Activated CD8-positive, alpha-beta T cell treated with anti-CD3 and anti-CD28 coated beads for 36 hours (primary cell): ENCODE results near the gene KCNH2. TPM values are rescaled to one million over a fixed set of nuclear protein-coding genes. Genes with fewer than 3 reads are reported as not detected.

Experiments used
- ATAC-seq: fragments of 200-7000 bp; cut with Tn5 transposase; one replicate; pipeline ENCODE4 v1.10.0; 2021; ENCODE audit warnings: mild to moderate bottlenecking, moderate library complexity
- CTCF ChIA-PET: fragments of 350-600 bp; sonication (Branson Sonifier 250); formaldehyde crosslinking; loops from one replicate; lab custom pipeline; 2021; ENCODE audit warnings: antibody characterized with exemption; lab: Charles Lee
- POLR2A ChIA-PET: fragments of 350-600 bp; sonication (Branson Sonifier 250); formaldehyde crosslinking; loops from one replicate; lab custom pipeline; 2021; ENCODE audit warnings: antibody characterized with exemption; lab: Charles Lee
- DNase-seq: peaks from one replicate; pipeline ENCODE4 v3.0.0-alpha.2; 2020
- H3K27ac Mint-ChIP-seq: one replicate; pipeline ENCODE4 v1.8.0; 2021; ENCODE audit warnings: mild to moderate bottlenecking, mixed read lengths
- H3K27me3 Mint-ChIP-seq: one replicate; pipeline ENCODE4 v1.8.0; 2021; ENCODE audit warnings: mixed read lengths
- H3K36me3 Mint-ChIP-seq: one replicate; pipeline ENCODE4 v1.8.0; 2021; ENCODE audit warnings: low read depth, mixed read lengths
- H3K4me1 Mint-ChIP-seq: one replicate; pipeline ENCODE4 v1.8.0; 2021; ENCODE audit warnings: low read depth, mixed read lengths
- H3K4me3 Mint-ChIP-seq: one replicate; pipeline ENCODE4 v1.8.0; 2021; ENCODE audit warnings: mild to moderate bottlenecking, moderate library complexity, mixed read lengths
- H3K9me3 Mint-ChIP-seq: one replicate; pipeline ENCODE4 v1.8.0; 2021; ENCODE audit warnings: mixed read lengths
- CTCF ChIP-seq: fragments of 200-600 bp; IDR thresholded peaks from one replicate; pipeline ENCODE4 v1.8.0; 2022; ENCODE audit warnings: antibody characterized with exemption, mild to moderate bottlenecking
- intact Hi-C: fragments of 100-400 bp; cut with micrococcal nuclease; formaldehyde crosslinking; loops from one replicate; pipeline ENCODE4 v1.10.0; 2022
- total RNA-seq, 2 experiments: library from RNA; stranded (reverse); gene quantifications; one replicate each; pipeline ENCODE4 v1.2.3, GENCODE V29; 2021

KCNH2 gene
- total RNA-seq, 2 experiments from 2014 or later = 0.23 to 0.29 TPM

DNA sequence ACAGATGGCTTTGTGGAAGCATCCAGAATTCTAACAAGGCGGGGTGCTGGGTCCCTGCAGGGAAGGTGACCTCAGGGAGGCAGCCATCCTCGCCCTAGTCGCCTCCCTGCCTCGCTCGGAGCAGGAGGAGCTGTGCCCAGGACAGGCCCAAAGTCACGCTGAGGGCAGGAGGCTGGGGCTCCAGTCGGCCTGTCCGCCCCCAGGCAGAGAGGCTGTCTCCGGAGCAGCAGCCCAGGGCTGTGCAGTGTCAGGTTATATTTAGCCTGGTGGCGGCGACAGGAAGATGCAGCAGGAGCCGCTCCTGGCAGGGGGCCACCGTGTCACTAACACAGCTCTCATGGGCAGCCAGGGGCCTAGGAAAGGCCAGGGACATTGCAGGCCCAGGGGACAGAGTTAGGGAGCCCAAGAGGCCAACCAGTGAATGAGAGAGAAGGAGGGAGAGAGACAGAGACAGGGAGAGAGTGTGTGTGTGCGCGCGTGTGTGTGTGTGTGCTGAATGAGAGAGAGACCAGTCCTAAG is 13.5 kb downstream of the KCNH2 start:
- H3K4me1 Mint-ChIP-seq = peaks cover 2% of the 10 kb centered on the region
- no peak for ATAC-seq
- no peaks in the 10 kb centered on the region for H3K9me3 Mint-ChIP-seq
- DNase-seq = no peak
- intact Hi-C loops = no loop called here
- H3K4me3 Mint-ChIP-seq = no peak overlapping the region
- TF ChIP-seq CTCF = no peak
- no peak overlapping the region for H3K27ac Mint-ChIP-seq
- ChIA-PET POLR2A (interaction anchor here (0.8 kb wide), 1 partner anchor 11 kb away, joined by 3 read pairs; no protein-coding TSS in a partner anchor), CTCF (interaction anchor here (1.3 to 5.3 kb wide), 6 partner anchors 20 to 147 kb away, joined by 3 to 96 read pairs (median 4); partner anchors contain the start of gene ABCB8)
- no peaks in the 10 kb centered on the region for H3K36me3 Mint-ChIP-seq
- H3K27me3 Mint-ChIP-seq = peaks cover 8% of the 10 kb centered on the region

GRCh38 chr7:150963707-150964559 is 14.2 kb downstream of the KCNH2 start:
- ATAC-seq (no peak), DNase-seq (no peak)
- Mint-ChIP-seq H3K36me3 (no peaks in the 10 kb centered on the region), H3K27ac (no peak overlapping the region), H3K27me3 (peaks cover 10% of the 10 kb centered on the region), H3K4me1 (peaks cover 2% of the 10 kb centered on the region), H3K9me3 (no peaks in the 10 kb centered on the region), H3K4me3 (no peak overlapping the region)
- ChIA-PET POLR2A (interaction anchor here (1.1 to 1.6 kb wide), 2 partner anchors 31 to 62 kb away, joined by 3 to 4 read pairs; no protein-coding TSS in a partner anchor), CTCF (interaction anchor here (1.3 to 5.3 kb wide), 18 partner anchors 11 to 280 kb away, joined by 3 to 96 read pairs (median 8); partner anchors contain the start of gene NOS3)
- intact Hi-C loops = no loop called here
- TF ChIP-seq CTCF = no peak

- peaks cover 2% of the 10 kb centered on the region for H3K4me1 Mint-ChIP-seq
- peak; percentile 98 for ATAC-seq
- CTCF ChIA-PET = interaction anchor here (0.6 to 5.3 kb wide), 38 partner anchors 8 to 281 kb away, joined by 3 to 96 read pairs (median 5); partner anchors contain the start of genes NOS3 and TMUB1
- peak; percentile 90 for TF ChIP-seq CTCF
- DNase-seq = peak; percentile 69
- H3K27me3 Mint-ChIP-seq = peaks cover 16% of the 10 kb centered on the region
- intact Hi-C loops = no loop called here
- POLR2A ChIA-PET = interaction anchor here (1.0 to 1.6 kb wide), 3 partner anchors 12 to 63 kb away, joined by 3 to 5 read pairs (median 4); no protein-coding TSS in a partner anchor
- H3K9me3 Mint-ChIP-seq = no peaks in the 10 kb centered on the region
- no peak overlapping the region for H3K27ac Mint-ChIP-seq
- no peaks in the 10 kb centered on the region for H3K36me3 Mint-ChIP-seq
- H3K4me3 Mint-ChIP-seq = no peak overlapping the region
These were observed 15.3 kb downstream of the KCNH2 start for GRCh38 chr7:150962553-150963399.

DNA sequence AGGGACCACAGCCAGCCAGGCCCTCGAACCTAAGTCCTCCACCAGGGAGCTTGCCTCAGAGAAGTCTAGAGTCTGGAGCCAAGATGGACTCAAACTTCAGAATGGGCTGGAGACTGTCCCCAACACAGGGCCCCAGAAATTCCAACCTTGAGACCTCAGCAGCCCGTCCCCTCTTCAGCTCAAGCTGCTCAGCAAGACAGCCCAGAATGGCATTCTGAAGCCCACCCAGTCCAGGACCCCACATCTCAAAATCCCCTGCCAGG is 15.9 kb downstream of the KCNH2 start:
- no peak overlapping the region for H3K27ac Mint-ChIP-seq
- intact Hi-C loops = no loop called here
- POLR2A ChIA-PET = interaction anchor here (1.0 to 1.6 kb wide), 2 partner anchors 13 to 33 kb away, joined by 4 to 5 read pairs; no protein-coding TSS in a partner anchor

More for the DNA sequence above, 15.9 kb downstream of the KCNH2 start:
- DNase-seq (no peak), ATAC-seq (no peak)
- Mint-ChIP-seq H3K9me3 (no peaks in the 10 kb centered on the region), H3K36me3 (no peaks in the 10 kb centered on the region), H3K27me3 (peaks cover 19% of the 10 kb centered on the region), H3K4me1 (peaks cover 3% of the 10 kb centered on the region), H3K4me3 (no peak overlapping the region)
- CTCF ChIA-PET = interaction anchor here (0.6 to 5.3 kb wide), 23 partner anchors 8 to 282 kb away, joined by 3 to 96 read pairs (median 7); partner anchors contain the start of genes NOS3 and TMUB1
- no peak for TF ChIP-seq CTCF
